ENCODE data around the gene GRK5. TPM values are rescaled to one million over a fixed set of nuclear protein-coding genes. Genes with fewer than 3 reads are reported as not detected.

GRK5 gene
- total RNA-seq, 6 experiments from 2014 or later = 9.7 to 16.8 (median 15.9) TPM

DNA sequence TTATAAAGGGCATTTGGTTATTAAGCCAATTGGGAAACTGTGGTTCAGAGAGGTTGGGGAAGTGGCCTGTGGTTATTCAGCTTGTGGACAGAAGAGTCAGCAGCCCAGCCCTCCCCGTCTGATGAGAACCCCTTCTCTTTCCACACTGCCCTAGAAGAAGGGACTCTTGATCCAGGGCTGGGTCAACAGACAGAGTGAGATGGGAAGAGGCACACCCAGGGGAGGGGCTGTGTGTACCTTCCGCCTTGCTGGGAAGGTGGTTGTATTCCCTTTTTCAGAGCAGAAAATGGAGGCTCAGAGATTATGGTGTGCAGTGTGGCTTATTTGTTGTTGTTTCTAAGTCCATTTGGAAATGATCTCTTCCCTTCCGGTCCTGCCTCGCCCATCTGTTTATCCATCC, 103.4 kb downstream of the GRK5 start:
- no peak for DNase-seq
- no peak for TF ChIP-seq CTCF (IDR thresholded peaks at IDR 0.05)
- Mint-ChIP-seq H3K27ac (no peak overlapping the region), H3K4me1 (ENCODE audit: low read depth) (peaks cover 30% of the 10 kb centered on the region), H3K9me3 (no peaks in the 10 kb centered on the region), H3K27me3 (ENCODE audit: insufficient read depth) (peaks cover 3% of the 10 kb centered on the region), H3K4me3 (no peak overlapping the region), H3K36me3 (ENCODE audit: low read depth) (no peaks in the 10 kb centered on the region)

DNA sequence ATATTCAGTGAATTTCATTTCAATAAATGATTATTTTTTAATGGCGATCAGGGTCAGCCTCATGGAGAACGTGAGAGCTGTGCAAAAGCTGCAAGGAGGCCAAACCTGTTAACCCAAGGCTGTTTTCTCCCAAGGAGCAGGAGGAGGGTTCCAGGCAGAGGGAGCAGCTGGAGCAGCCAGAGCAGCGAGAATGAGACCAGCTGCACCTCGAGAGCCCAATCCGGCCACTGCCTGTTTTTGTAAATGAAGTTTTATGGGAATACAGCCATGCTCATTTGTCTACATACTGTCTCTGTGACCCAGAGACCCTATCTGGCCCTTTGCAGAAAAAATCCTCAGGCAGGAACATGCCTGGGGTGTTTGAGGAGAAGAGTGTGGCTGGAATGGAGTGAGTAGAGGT, 104.9 kb downstream of the GRK5 start:
- Mint-ChIP-seq H3K9me3 (no peaks in the 10 kb centered on the region), H3K36me3 (ENCODE audit: low read depth) (no peaks in the 10 kb centered on the region), H3K27ac (no peak overlapping the region), H3K4me1 (ENCODE audit: low read depth) (peaks cover 30% of the 10 kb centered on the region), H3K4me3 (no peak overlapping the region), H3K27me3 (ENCODE audit: insufficient read depth) (peaks cover 1% of the 10 kb centered on the region; the same call in 1 of the 2 replicates)
- DNase-seq = no peak
- TF ChIP-seq CTCF (IDR thresholded peaks at IDR 0.05) = no peak

DNA sequence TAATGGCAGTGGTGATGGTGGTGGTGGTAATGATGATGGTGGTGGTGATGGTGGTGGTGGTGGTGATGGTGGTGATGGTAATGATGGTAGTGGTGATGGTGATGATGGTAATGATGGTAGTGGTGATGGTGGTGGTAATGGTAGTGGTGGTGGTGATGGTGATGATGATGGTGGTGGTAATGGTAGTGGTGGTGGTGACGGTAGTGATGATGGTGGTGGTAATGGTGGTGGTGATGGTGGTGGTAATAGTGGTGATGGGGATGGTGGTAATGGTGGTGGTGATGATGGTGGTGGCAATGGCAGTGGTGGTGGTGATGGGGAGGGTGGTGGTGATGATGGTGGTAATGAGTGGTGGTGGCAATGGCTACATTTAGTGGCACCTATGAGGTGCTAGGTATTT, 105.7 kb downstream of the GRK5 start:
- no peak for TF ChIP-seq CTCF (IDR thresholded peaks at IDR 0.05)
- peaks cover 34% of the 10 kb centered on the region for H3K4me1 Mint-ChIP-seq (ENCODE audit: low read depth)
- DNase-seq = no peak
- peaks cover 1% of the 10 kb centered on the region; the same call in 1 of the 2 replicates for H3K27me3 Mint-ChIP-seq (ENCODE audit: insufficient read depth)
- H3K27ac Mint-ChIP-seq = no peak overlapping the region
- no peaks in the 10 kb centered on the region for H3K36me3 Mint-ChIP-seq (ENCODE audit: low read depth)
- no peak overlapping the region for H3K4me3 Mint-ChIP-seq
- H3K9me3 Mint-ChIP-seq = no peaks in the 10 kb centered on the region

DNA sequence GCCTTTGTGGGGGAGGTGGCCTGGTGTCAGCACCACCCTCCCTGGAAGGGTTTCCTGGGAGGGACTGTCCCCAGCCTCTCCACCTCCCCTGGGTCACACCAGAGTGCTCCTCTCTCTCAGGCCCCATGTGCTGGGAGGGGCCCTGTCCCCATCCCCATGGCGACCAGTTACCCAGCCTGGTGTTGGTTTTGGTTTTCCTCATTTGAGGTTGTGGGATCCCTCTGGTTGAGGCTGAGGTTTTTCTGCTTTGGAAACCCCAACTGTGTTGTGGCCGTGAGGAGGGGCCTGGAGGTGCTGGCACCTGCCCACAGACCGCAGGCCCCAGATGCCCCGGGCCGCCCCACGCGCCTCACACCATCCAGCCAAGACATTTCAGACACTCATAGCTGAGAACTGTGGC, 106.3 kb downstream of the GRK5 start:
- DNase-seq = no peak
- Mint-ChIP-seq H3K9me3 (no peaks in the 10 kb centered on the region), H3K4me1 (ENCODE audit: low read depth) (peaks cover 40% of the 10 kb centered on the region), H3K27me3 (ENCODE audit: insufficient read depth) (peaks cover 1% of the 10 kb centered on the region; the same call in 1 of the 2 replicates), H3K27ac (no peak overlapping the region), H3K4me3 (no peak overlapping the region), H3K36me3 (ENCODE audit: low read depth) (no peaks in the 10 kb centered on the region)
- no peak for TF ChIP-seq CTCF (IDR thresholded peaks at IDR 0.05)

GRCh38 chr10:119314061-119314460, 106.7 kb downstream of the GRK5 start:
- no peak for DNase-seq
- TF ChIP-seq CTCF (IDR thresholded peaks at IDR 0.05) = no peak
- H3K27ac Mint-ChIP-seq = no peak overlapping the region
- H3K4me1 Mint-ChIP-seq (ENCODE audit: low read depth) = peaks cover 43% of the 10 kb centered on the region
- no peaks in the 10 kb centered on the region for H3K9me3 Mint-ChIP-seq
- H3K27me3 Mint-ChIP-seq (ENCODE audit: insufficient read depth) = peaks cover 1% of the 10 kb centered on the region; the same call in 1 of the 2 replicates
- H3K36me3 Mint-ChIP-seq (ENCODE audit: low read depth) = no peaks in the 10 kb centered on the region
- no peak overlapping the region for H3K4me3 Mint-ChIP-seq

DNA sequence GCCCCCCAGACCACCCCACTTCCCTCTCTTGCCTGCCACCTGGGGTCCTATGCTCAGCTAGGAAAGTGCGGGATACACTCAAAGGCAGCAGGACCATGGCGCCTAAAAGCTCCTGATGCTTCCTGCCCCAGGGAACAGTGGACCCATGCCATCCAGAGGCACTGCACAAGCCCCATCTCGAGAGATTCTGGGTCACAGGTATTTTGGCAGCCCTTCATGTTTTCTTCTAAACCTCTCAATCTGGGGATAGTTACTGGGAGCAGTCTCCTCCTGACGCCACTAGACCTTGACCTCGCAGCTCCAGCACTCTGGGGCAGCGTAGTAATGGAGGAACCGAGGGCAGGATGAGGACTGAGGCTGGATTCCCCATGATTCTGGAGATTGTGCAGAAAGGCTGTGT, 107.1 kb downstream of the GRK5 start:
- no peak overlapping the region for H3K4me3 Mint-ChIP-seq
- TF ChIP-seq CTCF (IDR thresholded peaks at IDR 0.05) = no peak
- H3K27ac Mint-ChIP-seq = peak overlapping the region; percentile 99; the same call in 1 of the 2 replicates
- H3K9me3 Mint-ChIP-seq = no peaks in the 10 kb centered on the region
- no peaks in the 10 kb centered on the region for H3K36me3 Mint-ChIP-seq (ENCODE audit: low read depth)
- H3K27me3 Mint-ChIP-seq (ENCODE audit: insufficient read depth) = peaks cover 1% of the 10 kb centered on the region; the same call in 1 of the 2 replicates
- H3K4me1 Mint-ChIP-seq (ENCODE audit: low read depth) = peaks cover 43% of the 10 kb centered on the region
- DNase-seq = no peak
